IPS-11a (cell line): ENCODE results near the gene PRRC2C.
"Not testable (repeated sequence)": the region's sequence is repeated elsewhere in the genome, so short reads cannot be mapped to it uniquely, and the experiment has no call there.

Source experiments
- H3K4me3 ChIP-seq: one replicate; pipeline ENCODE4 v1.5.1; 2013; ENCODE audit warnings: low read depth, low read length, control low read depth

Gene PRRC2C

DNA sequence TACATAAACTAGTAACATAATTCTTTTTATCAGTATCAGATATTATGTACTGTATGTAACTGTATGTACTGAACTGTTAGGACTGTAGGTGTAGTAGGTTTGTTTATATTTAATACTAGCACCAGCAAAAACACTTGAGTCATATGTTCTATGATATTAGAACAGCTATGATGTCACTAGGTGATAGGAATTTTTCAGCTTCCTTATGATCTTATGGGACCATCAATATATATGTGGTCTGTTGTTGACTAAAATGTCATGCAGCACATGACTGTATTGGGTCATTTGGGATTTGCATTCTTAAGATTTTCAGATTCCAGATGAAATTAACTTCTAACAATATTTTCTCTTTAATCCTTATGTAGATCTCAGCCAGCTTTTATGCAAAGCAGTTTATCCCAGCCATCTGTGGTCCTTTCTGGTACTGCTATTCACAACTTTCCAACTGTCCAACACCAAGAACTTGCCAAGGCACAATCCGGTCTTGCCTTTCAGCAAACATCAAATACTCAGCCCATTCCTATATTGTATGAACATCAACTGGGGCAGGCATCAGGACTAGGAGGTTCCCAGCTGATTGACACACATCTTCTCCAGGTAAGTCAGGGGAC, 98.4 kb downstream of the PRRC2C start:
- no peak overlapping the region for H3K4me3 ChIP-seq

DNA sequence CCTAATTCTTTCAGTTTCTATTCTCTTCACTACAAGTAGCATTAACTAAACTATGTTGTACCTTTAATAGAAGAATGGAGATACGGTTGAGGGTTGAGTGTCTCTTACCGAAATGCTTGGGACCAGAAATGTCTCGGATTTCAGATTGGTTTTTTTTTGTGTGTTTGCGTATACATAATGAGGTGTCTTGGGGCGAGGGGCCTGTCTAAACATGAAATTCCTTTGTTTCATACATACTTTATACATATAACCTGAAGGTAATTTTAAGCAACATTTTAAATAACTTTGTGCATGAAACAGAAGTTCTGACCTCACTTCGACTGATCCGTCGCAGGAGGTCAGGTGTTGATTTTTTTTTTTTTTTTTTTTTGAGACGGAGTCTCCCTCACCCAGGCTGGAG, 100.4 kb downstream of the PRRC2C start:
- H3K4me3 ChIP-seq, result no peak overlapping the region

DNA sequence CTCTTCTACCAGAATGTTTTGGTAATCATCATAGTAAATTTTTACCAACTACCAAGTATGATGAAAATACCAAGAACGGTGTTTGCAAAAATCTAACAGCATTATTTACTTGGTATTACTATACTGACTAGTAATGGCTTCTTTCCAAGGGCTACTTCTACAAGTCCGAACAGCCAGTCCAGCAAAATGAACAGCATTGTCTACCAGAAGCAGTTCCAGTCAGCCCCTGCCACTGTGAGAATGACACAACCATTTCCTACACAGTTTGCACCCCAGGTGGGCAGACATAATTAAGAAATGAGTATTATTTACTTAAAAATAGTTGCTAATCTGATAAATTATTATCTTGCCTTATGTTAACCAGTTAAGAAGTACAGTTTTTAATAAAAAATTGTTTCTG, 102.9 kb downstream of the PRRC2C start:
- no peak overlapping the region for H3K4me3 ChIP-seq

DNA sequence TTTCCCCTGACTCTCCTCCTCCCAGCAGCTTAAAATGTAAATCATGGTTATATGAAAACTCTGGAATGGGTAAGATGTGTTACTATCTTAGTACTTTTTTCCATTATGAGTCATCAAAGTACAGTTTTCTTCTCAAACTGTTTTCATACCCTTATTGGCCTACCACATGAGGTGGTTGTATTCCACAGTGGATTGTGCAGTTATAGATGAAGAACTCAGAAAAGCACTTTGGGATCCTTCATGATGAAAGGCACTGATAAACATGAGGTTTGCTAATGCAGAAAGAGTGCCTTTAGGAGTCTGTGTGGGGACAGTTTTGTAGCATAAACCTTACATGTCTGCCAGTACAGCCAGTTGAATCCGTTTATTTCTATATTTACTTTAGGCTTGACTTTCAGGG, 104.7 kb downstream of the PRRC2C start:
- no peak overlapping the region for H3K4me3 ChIP-seq

DNA sequence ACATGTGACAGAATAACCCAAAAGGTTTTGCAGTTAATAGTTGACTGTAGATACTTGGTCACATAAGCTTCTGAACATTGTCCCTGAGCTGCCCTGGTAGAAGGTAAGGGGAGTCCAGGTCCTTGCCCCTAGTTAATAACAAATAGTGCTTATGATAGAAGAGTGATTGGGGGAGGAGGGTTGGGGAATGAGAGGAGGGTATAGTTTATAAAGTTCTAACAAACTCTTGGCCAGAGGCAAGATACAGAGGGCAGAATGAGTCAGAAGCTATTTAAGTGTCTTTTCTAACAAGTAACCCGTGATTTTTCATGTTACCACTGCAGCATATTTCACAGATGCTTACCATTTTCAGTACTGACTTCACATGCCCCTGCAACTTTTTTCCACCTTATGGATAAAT, 110.0 kb downstream of the PRRC2C start:
- H3K4me3 ChIP-seq, result no peak overlapping the region

DNA sequence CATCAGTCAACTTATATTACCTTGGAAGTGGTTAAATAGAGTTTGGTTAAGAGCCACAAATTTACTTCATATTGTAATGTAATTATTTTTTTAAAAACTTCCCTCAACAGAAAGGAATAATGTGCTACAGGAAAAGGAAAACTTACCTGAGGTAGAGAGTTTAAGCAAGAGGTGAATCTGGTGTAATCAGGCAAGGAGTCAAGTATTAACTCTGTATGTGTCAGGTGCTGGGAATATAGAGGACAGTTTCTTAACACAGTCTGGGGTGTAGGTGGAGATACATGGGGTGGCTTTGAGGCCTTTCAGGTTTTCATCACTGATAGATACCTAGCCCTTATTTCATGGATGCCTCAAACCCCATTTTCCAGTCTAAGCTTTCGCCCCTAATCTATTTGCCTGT, 110.8 kb downstream of the PRRC2C start:
- H3K4me3 ChIP-seq, result no peak overlapping the region

DNA sequence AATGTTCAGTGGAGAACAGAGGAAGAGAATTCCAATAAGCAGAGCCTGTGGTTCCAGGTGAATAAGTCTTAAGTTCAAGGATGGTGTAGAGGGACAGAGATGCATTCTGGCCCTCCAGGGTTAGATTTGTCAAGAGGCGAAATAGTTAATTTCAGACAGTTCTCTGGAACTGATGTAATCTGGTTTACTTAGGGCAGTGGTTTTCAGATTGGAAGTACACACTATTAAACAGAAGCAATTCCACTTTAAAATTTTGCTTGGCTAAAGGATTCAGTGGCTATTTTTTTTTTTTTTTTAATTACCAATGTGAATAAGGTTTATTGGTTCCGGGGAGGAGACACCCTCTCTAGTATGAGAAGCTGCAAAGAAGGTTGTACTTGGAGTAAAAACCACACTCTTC, 111.4 kb downstream of the PRRC2C start:
- no peak overlapping the region for H3K4me3 ChIP-seq

DNA sequence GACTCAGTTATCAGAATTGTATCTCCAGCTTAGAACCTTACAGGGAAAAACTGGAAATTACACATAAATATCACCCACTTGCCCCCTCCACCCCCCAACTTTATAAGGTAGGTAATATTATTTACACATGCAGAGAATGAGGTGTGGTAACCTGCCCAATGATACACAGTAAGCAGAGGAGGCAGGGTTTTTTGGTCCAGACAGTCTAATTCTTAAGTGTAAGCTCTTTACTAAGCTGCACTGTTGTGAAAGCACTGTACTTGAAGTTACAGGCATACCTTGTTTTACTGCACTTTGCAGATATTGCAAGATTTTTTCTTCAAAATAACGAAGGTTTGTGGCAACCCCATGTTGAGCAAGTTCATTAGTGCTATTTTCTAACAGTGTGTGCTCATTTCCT, 111.9 kb downstream of the PRRC2C start:
- H3K4me3 ChIP-seq, result no peak overlapping the region

DNA sequence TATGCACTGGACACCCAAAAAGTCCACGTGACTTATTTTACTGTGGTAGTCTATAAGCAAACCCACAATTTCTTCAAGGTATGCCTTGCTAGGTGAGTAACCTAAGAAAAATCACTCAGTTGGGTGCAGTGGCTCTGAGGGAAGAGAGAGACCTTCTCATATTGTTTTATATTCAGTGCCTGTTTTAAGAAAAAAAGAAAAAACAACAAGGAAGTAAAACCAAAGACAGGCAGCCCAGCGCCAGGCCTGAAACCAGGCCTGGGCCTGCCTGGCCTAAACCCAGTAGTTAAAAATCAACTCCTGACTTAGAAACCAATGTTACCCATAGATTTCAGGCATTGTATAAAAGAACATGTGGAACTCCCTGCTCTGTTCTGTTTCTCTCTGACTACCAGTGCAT, 115.0 kb downstream of the PRRC2C start:
- not testable (repeated sequence) for H3K4me3 ChIP-seq

DNA sequence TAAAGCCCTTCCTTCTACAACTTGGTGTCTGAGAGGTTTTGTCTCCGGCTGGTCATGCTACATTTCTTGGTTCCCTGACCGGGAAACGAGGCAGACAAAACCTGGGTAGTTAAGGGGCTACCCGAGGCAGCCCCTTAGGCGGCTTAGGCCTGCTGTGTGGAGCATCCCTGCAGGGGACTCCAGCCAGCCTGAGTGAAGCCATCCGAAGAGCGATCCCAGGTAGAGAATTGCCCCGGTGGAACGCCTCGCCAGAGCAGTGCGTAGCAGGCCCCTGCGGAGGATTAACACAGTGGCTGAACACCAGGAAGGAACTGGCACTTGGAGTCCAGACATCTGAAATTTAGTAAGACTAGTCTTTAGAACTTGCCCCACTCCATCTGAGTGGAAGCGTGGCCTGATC, 115.5 kb downstream of the PRRC2C start:
- no peak overlapping the region for H3K4me3 ChIP-seq

DNA sequence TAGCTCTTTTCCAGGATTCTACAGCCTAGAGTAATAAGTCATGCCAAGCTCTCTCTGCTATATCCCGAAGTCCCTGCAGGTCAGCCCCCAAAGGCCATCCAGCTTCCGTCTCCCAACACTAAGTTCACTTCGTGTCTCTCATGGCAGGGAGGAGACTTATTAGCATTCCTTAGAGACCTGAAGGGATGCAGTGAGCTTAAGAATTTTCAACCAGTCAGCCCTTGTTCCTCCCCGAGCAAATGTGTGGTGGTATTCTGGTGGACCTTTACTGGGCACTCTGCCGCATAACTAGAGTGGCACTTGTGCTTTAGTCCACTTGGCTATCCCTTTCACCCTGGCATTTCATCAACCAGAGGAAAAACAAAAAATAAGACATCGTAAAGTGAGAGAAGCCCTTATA, 117.7 kb downstream of the PRRC2C start:
- H3K4me3 ChIP-seq, result not testable (repeated sequence)

DNA sequence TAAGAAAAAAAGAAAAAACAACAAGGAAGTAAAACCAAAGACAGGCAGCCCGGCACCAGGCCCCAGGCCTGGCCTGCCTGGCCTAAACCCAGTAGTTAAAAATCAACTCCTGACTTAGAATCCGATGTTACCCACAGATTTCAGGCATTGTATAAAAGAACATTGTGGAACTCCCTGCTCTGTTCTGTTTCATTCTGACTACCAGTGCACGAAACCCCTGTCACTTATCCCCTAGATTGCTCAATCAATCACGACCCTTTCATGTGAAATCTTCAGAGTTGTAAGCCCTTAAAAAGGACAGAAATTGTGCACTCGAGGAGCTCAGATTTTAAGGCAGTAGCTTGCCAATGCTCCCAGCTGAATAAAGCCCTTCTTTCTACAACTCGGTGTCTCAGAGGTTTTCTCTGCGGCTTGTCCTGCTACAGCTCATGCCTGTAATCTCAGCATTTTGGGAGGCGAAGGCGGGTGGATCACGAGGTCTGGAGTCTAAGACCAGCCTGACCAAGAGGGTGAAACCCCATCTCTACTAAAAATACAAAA, 121.1 kb downstream of the PRRC2C start:
- H3K4me3 ChIP-seq, result no peak overlapping the region

DNA sequence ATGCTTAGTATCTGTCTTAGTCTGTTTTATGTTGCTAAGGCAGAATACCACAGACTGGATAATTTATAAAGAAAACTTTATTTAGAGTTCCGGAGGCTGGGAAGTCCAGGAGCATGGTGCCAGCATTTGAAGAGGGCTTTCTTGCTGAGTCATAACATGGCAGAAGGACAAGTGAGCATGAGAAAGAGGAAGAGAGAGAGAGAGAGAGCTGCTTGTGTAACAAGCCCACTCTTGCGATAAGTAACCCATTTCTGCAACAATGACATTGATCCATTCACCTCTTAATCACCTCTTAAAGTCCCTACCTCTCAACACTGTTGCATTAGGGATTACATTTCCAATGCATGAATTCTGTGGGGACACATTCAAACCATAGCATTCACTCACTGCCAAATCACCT, 125.1 kb downstream of the PRRC2C start:
- no peak overlapping the region for H3K4me3 ChIP-seq

DNA sequence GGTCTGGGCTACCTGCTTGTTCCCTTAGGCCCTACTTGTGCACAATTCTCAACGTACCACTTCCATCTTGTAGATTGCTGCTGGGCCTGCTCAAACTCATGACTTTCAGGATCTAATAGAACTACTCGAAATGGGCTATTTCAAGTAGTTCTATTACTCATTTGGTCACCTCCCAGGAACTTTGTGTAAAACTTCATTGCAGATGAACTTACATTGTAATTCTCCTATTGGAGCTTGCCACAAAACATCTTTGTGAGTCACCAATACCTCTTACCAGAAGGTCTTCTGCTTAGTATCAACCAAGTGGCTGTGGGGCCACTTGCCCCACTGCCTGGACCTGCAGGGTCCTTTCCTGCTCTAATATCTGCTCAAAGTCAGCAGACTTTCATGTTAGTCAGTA, 126.0 kb downstream of the PRRC2C start:
- no peak overlapping the region for H3K4me3 ChIP-seq

DNA sequence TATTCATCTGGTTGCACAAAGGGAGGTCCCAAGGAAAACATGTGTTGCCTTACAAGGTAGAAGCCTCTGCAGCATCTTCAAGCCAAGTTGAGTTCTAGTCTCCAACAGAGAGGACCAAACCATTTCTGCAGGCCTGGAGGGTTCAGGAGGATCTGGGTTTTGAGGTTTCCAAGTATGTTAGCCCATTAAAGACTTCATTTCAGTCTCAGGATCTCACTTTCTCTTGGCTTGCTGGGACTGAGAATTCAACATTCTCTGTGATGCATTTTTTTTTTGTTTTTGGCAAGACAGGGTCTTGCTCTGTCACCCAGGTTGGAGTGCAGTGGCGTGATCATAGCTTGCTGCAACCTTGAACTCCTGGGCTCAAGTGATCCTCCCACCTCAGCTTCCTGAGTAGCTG, 128.0 kb downstream of the PRRC2C start:
- H3K4me3 ChIP-seq, result no peak overlapping the region

DNA sequence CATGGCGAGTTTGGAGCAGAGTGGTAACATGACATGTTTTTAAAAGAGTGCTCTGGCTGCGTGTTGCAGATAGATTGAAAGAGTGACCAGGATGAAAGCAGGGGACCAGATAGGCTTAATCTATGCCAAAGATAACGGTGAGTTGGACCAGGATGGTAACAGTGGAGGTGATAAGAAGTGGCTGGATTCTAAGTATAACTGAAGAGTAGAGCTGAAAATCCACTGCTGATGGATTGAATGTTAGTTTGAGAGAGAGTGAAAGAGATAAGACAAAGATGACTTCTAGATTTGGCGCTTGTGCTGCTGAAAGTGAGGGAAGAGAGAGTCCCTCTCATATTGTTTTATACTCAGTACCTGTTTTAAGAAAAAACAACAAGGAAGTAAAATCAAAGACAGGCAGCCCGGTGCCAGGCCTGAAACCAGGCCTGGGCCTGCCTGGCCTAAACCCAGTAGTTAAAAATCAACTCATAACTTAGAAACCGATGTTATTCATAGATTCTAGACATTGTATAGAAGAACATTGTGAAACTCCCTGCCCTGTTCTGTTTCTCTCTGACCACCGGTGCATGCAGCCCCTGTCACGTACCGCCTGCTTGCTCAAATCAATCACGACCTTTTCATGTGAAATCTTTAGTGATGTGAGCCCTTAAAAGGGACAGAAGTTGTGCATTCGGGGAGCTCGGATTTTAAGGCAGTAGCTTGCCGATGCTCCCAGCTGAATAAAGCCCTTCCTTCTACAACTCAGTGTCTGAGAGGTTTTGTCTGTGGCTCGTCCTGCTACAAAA, 130.0 kb downstream of the PRRC2C start:
- not testable (repeated sequence) for H3K4me3 ChIP-seq

DNA sequence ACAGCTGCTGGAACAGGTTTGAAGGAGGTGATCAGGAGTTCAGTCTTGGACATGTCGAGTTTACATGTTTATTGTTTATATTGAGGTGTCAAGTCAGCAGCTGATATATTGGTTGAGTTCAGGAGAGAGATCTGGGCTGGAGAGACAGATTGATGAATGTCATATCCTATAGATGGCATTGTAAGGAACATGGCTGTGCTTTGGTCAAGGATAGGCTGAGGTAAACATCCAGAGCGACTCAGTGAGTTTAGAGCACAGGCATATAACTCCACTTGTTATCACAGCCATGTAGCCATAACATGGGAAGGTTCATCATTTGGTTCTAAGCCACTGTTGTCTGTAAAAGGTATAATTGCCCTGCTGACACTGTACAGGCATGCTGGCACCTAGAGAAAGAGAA, 131.3 kb downstream of the PRRC2C start:
- H3K4me3 ChIP-seq, result no peak overlapping the region

DNA sequence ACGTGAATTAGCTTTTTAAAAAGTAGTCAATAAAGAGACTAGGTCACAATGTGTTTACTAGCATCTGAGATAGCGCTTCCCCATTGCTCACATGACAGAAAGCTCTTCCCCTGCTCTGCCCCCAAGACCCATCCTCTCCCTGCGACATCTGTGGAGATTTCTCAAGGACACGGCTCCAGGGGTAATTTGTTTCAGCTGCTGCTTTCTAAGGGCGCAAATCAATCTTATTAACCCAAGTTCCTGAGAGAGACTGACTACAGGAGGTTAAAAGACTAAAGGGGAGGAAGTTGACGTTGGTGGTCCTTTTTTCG, 136.8 kb downstream of the PRRC2C start, which contains the start of gene MYOCOS:
TSS of gene MYOCOS (plus strand) at position 92 of the 311 bp plus-strand sequence. CDS start 1,641 bp downstream, outside the sequence.
- no peak within 1 kb of the TSS for H3K4me3 ChIP-seq

DNA sequence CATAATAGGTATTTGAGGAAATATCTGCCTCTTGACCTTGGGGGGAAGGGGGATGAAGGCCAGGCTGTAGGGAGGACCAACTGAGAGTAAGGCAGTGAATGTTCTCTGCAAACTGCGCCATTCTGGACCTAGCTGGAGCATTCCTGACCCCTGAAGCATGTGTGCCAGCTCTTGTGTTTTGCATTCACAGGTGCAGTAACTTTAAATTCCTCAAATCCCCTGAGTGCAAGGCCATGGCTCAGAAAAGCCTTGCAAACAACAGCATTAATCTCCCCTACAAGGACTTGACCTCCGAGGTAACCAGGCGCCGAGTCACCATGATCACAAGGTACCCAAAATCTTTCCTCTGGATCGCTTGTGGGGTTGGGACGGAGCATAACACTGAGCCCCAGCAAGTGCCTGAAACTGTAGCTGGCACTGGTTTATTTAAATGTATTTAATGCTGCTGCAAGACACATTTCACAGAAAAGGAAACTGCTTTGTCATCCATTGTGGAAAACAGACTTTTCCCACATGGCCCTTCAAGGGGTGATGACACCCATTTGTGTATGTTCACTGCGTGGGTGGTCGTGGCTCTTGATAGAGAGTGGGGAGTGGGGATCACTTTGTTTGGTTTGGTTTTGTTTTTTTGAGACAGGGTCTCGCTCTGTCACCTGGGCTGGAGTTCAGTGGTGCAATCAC, 138.5 kb downstream of the PRRC2C start:
- no peak overlapping the region for H3K4me3 ChIP-seq

DNA sequence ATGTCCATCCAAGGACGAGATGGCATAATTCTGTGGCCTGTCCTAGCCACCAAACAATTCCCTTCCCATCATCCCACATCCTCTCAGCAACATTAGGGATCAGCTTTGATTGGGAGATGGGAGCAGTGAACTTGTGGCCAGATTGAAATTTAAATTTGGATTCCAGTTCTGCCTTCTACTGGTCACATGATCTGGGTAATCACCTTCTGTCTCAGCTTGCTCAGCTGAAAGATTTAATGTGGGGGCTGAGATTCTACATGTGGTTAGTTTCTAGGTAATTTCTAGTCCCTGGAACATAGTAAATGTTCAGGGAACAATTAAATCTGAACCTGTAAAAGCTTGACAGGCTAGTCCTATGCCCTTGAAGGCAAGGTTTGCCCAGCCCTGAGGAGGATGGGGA, 139.9 kb downstream of the PRRC2C start:
- H3K4me3 ChIP-seq, result no peak overlapping the region

DNA sequence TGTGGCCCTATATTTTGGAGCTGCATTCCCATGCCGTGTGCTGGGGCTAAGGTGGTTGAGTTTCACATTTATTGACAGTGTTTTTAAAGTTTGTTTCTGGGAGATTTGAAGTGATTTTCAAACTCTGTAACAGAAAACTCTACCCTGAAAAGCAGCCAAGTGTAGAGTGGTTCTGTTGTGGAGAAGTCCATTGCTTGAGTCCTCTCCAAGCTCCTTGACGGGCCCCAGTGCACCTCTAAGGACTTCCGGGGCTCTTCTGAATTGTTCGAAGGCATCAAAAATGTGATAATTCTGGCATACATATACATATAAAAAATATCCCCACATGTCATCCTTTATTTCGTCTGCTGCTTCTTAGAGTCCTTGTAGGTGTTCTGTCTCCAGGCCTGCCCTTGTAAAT, 141.7 kb downstream of the PRRC2C start:
- H3K4me3 ChIP-seq, result no peak overlapping the region

DNA sequence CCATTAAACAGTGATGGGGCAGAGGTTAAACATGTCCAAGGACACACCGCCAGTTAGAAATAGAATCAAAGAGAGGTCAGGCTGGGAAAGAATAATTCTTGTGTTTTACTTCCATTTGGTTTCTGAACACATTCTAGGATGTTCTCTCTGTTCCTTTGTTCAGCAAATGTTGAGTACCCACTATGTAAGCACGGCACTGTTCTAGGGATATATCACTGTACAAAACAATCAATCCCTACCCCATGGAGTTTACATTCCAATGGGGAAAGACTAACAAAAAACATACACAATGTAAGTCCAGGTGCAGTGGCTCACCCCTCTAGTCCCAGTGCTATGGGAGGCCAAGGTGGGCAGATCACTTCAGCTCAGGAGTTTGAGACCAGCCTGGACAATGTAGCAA, 142.9 kb downstream of the PRRC2C start:
- H3K4me3 ChIP-seq, result no peak overlapping the region
